Suppressor macrophage (primary cell): ENCODE measurements around the gene CR1.
"Not testable (repeated sequence)": the region's sequence is repeated elsewhere in the genome, so short reads cannot be mapped to it uniquely, and the experiment has no call there.

Experiments used
- DNase-seq, 4 experiments: peaks; one replicate each; pipeline ENCODE4 v3.0.0-alpha.2; 2020 to 2022

CR1 gene

DNA sequence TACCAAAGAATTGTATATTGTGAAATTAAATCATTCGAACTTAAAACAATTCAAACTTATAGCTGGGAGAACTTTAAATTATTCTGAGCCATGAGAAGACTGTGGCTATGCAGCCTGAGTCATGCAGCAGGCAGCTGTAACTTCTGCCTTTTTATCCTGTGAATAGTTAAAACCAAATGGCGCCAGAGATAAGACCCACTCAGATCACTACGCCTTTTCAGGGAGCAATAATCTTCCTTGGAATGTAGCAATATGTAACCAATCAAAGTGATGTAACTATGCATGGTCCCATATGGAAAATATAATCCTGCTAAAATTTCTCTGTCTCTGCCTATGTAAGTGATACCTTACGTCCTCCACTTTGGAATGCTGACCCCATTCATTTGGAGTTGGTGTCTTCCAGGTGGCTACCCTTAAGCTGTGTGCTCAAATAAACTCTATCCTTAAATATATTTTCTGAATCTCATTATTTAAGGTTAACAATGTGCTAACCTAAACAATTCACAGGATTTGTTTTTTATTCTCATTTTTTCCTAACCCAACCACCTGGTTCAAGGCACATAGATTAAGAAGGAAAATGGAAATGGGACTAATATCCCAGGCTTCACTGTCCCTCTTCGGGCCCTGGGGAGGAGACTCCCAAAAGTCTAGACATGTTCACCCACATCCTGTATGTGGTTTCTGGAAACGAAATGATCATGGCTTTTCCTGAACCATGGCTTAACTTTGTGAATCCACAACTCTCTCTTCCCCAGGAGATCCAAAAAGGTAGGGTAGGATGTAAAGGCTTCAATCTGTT lies 184.8 kb downstream of the CR1 start:
- not testable (repeated sequence) for DNase-seq

DNA sequence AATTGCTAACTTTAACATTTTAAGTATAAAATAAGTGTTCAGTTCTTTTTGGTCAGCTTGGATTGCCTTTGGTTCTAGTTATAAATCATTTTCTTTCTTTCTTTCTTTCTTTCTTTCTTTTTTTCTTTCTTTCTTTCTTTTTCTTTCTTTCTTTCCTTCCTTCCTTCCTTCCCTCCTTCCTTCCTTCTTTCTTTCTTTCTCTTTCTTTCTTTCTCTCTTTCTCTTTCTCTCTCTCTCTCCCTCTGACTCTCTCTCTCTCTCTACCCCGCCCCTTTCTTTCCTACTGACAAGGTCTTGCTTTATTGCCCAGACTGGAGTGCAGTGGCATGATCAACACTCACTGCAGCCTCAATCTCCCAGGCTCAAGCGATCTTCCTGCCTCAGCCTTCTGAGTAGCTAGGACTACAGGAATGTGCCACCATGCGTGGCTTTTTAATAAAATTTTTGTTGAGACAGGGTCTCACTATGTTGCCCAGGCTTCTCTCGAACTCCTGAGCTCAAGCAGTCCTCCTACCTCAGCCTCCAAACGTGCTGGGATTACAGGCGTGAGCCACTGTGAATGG lies 187.0 kb downstream of the CR1 start:
- DNase-seq = not testable (repeated sequence)

DNA sequence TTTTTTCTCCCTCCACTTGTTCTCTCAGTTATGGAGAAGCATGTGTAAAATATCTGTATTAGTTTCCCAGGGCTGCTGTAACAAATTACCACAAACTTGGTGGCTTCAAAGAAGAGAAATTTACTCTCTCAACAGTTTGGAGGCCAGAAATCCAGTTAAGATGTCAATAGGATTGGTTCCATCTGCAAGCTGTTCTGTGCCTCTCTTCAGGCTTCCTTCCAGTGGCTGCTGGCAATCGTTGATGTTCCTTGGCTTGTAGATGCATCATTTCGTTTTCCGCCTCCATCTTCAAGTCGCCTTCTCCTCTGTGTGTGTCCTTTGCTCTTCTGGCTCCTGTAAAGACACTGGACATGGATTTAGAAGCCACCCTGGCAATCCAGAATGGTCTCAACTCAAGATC lies 194.6 kb downstream of the CR1 start:
- DNase-seq = not testable (repeated sequence)

DNA sequence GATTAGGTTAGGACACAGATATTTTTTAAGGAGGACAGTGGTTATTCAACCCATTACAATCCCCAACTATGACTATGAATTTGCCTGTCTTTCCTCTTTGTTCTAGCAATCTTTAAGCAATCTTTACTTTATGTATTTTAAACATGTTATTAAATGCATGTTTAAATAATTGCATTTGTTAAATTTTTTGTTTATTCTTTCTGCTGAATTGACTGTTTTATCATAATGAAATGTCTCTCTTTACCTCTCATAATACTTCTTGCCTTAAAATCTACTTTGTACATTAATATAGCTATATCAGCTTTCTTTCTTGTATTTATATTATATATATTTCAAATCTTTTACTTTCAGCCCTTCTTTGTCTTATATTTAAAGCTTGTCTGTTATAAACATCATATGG lies 195.1 kb downstream of the CR1 start:
- DNase-seq = no peak
